Spinal cord (tissue), 10 donors: Measurements from ENCODE around the gene KRTAP4-3. TPM values are rescaled to one million over a fixed set of nuclear protein-coding genes. Genes with fewer than 3 reads are reported as not detected.
"Not testable (repeated sequence)": the region's sequence is repeated elsewhere in the genome, so short reads cannot be mapped to it uniquely, and the experiment has no call there.

Experiments used
- DNase-seq, 6 donors: peaks; one replicate each; pipeline versions ENCODE4 v3.0.0 to v3.0.0-alpha.2; 2013 to 2015; ENCODE audit warnings: low spot score in 6 of 6, low read depth in 4 of 6
- H3K27ac ChIP-seq: one replicate; pipeline ENCODE4 v1.5.1; 2013; ENCODE audit warnings: low read depth, low read length, control low read depth
- H3K27me3 ChIP-seq: one replicate; pipeline ENCODE4 v1.6.1; 2013; ENCODE audit warnings: low read length; ENCODE audit not compliant: control insufficient read depth, insufficient read depth
- H3K36me3 ChIP-seq: one replicate; pipeline ENCODE4 v1.6.1; 2013; ENCODE audit warnings: low read length; ENCODE audit not compliant: control insufficient read depth, insufficient read depth
- H3K4me1 ChIP-seq: one replicate; pipeline ENCODE4 v1.6.1; 2013; ENCODE audit warnings: low read length; ENCODE audit not compliant: control insufficient read depth, insufficient read depth
- H3K4me3 ChIP-seq: one replicate; pipeline ENCODE4 v1.5.1; 2013; ENCODE audit warnings: low read depth, low read length, control low read depth
- H3K9me3 ChIP-seq: one replicate; pipeline ENCODE4 v1.6.1; 2013; ENCODE audit warnings: low read length; ENCODE audit not compliant: control insufficient read depth, insufficient read depth
- WGBS: methylation state at CpG from one replicate; pipeline ENCODE4 v1.1.5; 2013; ENCODE audit warnings: missing lambda C conversion rate; ENCODE audit not compliant: insufficient coverage; 5-methylcytosine and 5-hydroxymethylcytosine counted together
- polyA plus RNA-seq, 2 donors: library from polyadenylated mRNA; unstranded; fragments of 120-200 nt; gene quantifications; one replicate each; pipeline ENCODE4 v1.2.1, GENCODE V29; 2013; ENCODE audit not compliant: insufficient read length in 2 of 2
- total RNA-seq, 2 donors: library from RNA; depleted of rRNA in 1 of 2; stranded (reverse); fragments of 120-200 nt in 1 of 2; fragments of >200 nt in 1 of 2; gene quantifications; one replicate each; pipeline versions ENCODE4 v1.2.3 to v1.2.4, GENCODE V29; 2013 to 2014
- donor health status: healthy.

Gene KRTAP4-3
- total and polyA plus RNA-seq, 4 donors: not detected

- Histone ChIP-seq H3K4me1 (no peaks in the 10 kb centered on the region), H3K27me3 (no peaks in the 10 kb centered on the region), H3K36me3 (no peaks in the 10 kb centered on the region), H3K9me3 (peaks cover 3% of the 10 kb centered on the region), H3K4me3 (no peak overlapping the region), H3K27ac (no peak overlapping the region)
- no peak for DNase-seq
Observed at GRCh38 chr17:41141361-41141760, 26.7 kb downstream of the KRTAP4-3 start.

GRCh38 chr17:41140360-41141131 lies 27.5 kb downstream of the KRTAP4-3 start, which contains the start of gene KRTAP4-6:
Gene KRTAP4-6, minus strand, starts transcription at chr17:41140544. Its CDS starts 57 bp downstream, at chr17:41140487.
- Histone ChIP-seq H3K27me3 (no peaks in the 10 kb centered on the region), H3K4me1 (no peaks in the 10 kb centered on the region), H3K36me3 (no peaks in the 10 kb centered on the region), H3K27ac (no peak within 1 kb of the TSS), H3K4me3 (no peak within 1 kb of the TSS), H3K9me3 (peaks cover 3% of the 10 kb centered on the region)
- 84% methylated on average over 5 of the region's 6 CpGs for WGBS
- no peak for DNase-seq

GRCh38 chr17:41139865-41140264 lies 28.2 kb downstream of the KRTAP4-3 start:
- 96% methylated on average over 12 of the region's 12 CpGs for WGBS
- not testable (repeated sequence) for H3K4me3 ChIP-seq

GRCh38 chr17:41133880-41134735 lies 33.9 kb downstream of the KRTAP4-3 start:
- H3K27me3 ChIP-seq: no peaks in the 10 kb centered on the region
- no CpG with 5 or more reads among the region's 2 CpGs for WGBS

More at GRCh38 chr17:41139865-41140264, 28.2 kb downstream of the KRTAP4-3 start:
- H3K9me3 ChIP-seq, H3K27ac ChIP-seq, H3K27me3 ChIP-seq, DNase-seq, H3K36me3 ChIP-seq, H3K4me1 ChIP-seq: not testable (repeated sequence)

GRCh38 chr17:41131979-41132378 lies 36.0 kb downstream of the KRTAP4-3 start:
- no peak for DNase-seq
- Histone ChIP-seq H3K9me3 (no peaks in the 10 kb centered on the region), H3K27ac (no peak overlapping the region), H3K36me3 (no peaks in the 10 kb centered on the region), H3K4me3 (no peak overlapping the region), H3K27me3 (no peaks in the 10 kb centered on the region), H3K4me1 (no peaks in the 10 kb centered on the region)
- 93% methylated on average over 2 of the region's 3 CpGs for WGBS

More at GRCh38 chr17:41133880-41134735, 33.9 kb downstream of the KRTAP4-3 start:
- DNase-seq: no peak
- H3K36me3 ChIP-seq: no peaks in the 10 kb centered on the region
- H3K4me3 ChIP-seq: no peak overlapping the region
- no peaks in the 10 kb centered on the region for H3K4me1 ChIP-seq
- H3K9me3 ChIP-seq: no peaks in the 10 kb centered on the region
- H3K27ac ChIP-seq: no peak overlapping the region

GRCh38 chr17:41127371-41127770 lies 40.6 kb downstream of the KRTAP4-3 start:
- no peak overlapping the region for H3K27ac ChIP-seq
- H3K4me1 ChIP-seq: no peaks in the 10 kb centered on the region
- no peaks in the 10 kb centered on the region for H3K27me3 ChIP-seq
- H3K36me3 ChIP-seq: no peaks in the 10 kb centered on the region
- DNase-seq: no peak
- no peaks in the 10 kb centered on the region for H3K9me3 ChIP-seq
- H3K4me3 ChIP-seq: no peak overlapping the region
- WGBS: no CpG with 5 or more reads among the region's 1 CpG

GRCh38 chr17:41126412-41126811 lies 41.6 kb downstream of the KRTAP4-3 start:
- no peak overlapping the region for H3K4me3 ChIP-seq
- WGBS: no CpG with 5 or more reads among the region's 3 CpGs
- no peak overlapping the region for H3K27ac ChIP-seq
- no peaks in the 10 kb centered on the region for H3K9me3 ChIP-seq
- no peaks in the 10 kb centered on the region for H3K36me3 ChIP-seq
- no peaks in the 10 kb centered on the region for H3K4me1 ChIP-seq
- no peaks in the 10 kb centered on the region for H3K27me3 ChIP-seq
- no peak for DNase-seq

GRCh38 chr17:41125064-41125463 lies 43.0 kb downstream of the KRTAP4-3 start:
- H3K9me3 ChIP-seq: no peaks in the 10 kb centered on the region
- no peaks in the 10 kb centered on the region for H3K36me3 ChIP-seq
- WGBS: no CpG with 5 or more reads among the region's 2 CpGs
- H3K4me3 ChIP-seq: no peak overlapping the region
- H3K27ac ChIP-seq: no peak overlapping the region
- no peak for DNase-seq
- no peaks in the 10 kb centered on the region for H3K27me3 ChIP-seq
- H3K4me1 ChIP-seq: no peaks in the 10 kb centered on the region

- not testable (repeated sequence) for H3K4me3 ChIP-seq, H3K9me3 ChIP-seq, H3K27ac ChIP-seq, DNase-seq, H3K4me1 ChIP-seq, H3K36me3 ChIP-seq, H3K27me3 ChIP-seq
- 45% methylated on average over 2 of the region's 3 CpGs for WGBS
Observed at GRCh38 chr17:41123991-41124371, 44.0 kb downstream of the KRTAP4-3 start, which contains the start of gene KRTAP4-12. Gene KRTAP4-12, minus strand, starts transcription at chr17:41124182. Its CDS starts 60 bp downstream, at chr17:41124122.
